GM21381 (cell line): Measurements from ENCODE around the gene HAO1.
"Not testable (repeated sequence)": the region's sequence is repeated elsewhere in the genome, so short reads cannot be mapped to it uniquely, and the experiment has no call there.

ENCODE experiments used
- ATAC-seq: cut with Tn5 transposase; IDR thresholded peaks from one replicate; pipeline ENCODE4 v1.9.1; 2021; ENCODE audit warnings: mild to moderate bottlenecking, moderate library complexity; ENCODE audit not compliant: unreplicated experiment

The HAO1 gene

GRCh38 chr20:7858734-7859250, 81.5 kb downstream of the HAO1 start:
- ATAC-seq: no peak

- ATAC-seq: no peak
Measured at GRCh38 chr20:7856756-7857155, 83.5 kb downstream of the HAO1 start.

- no peak for ATAC-seq
Measured at GRCh38 chr20:7855545-7855944, 84.7 kb downstream of the HAO1 start.

- no peak for ATAC-seq
Measured at GRCh38 chr20:7853493-7853892, 86.8 kb downstream of the HAO1 start.

- ATAC-seq: no peak
Measured at GRCh38 chr20:7850775-7851490, 89.3 kb downstream of the HAO1 start.

- ATAC-seq: no peak
Measured at GRCh38 chr20:7849675-7850074, 90.6 kb downstream of the HAO1 start.

GRCh38 chr20:7848351-7848750, 91.9 kb downstream of the HAO1 start:
- no peak for ATAC-seq

GRCh38 chr20:7843613-7844012, 96.6 kb downstream of the HAO1 start:
- no peak for ATAC-seq

- no peak for ATAC-seq
Measured at GRCh38 chr20:7841971-7842310, 98.3 kb downstream of the HAO1 start.

GRCh38 chr20:7841291-7841970, 98.8 kb downstream of the HAO1 start:
- no peak for ATAC-seq

- ATAC-seq: no peak
Measured at GRCh38 chr20:7836076-7836475, 104.2 kb downstream of the HAO1 start.

- ATAC-seq: not testable (repeated sequence)
Measured at GRCh38 chr20:7834441-7834840, 105.8 kb downstream of the HAO1 start.
